Endothelial cell of umbilical vein (primary cell): Measurements from ENCODE around the gene CXCR6. TPM values are rescaled to one million over a fixed set of nuclear protein-coding genes. Genes with fewer than 3 reads are reported as not detected.

Source experiments
- BruUV-seq: library from RNA; stranded (reverse); fragments of 400-500 nt; replicated peaks from 2 replicates; lab custom pipeline; 2021; lab: Mats Ljungman, UMichigan
- CTCF ChIA-PET: fragments of 300-600, 350-600 bp; sonication (Branson Sonifier 250); formaldehyde crosslinking; loops from one replicate; lab custom pipeline; 2021; ENCODE audit warnings: antibody characterized with exemption, inconsistent platforms; lab: Charles Lee
- POLR2A ChIA-PET: fragments of 300-600, 350-600 bp; sonication (Branson Sonifier 250); formaldehyde crosslinking; loops from one replicate; lab custom pipeline; 2021; ENCODE audit warnings: antibody characterized with exemption, inconsistent platforms; lab: Charles Lee
- DNase-seq: peaks from one replicate; pipeline ENCODE4 v3.0.0-alpha.2; 2011; ENCODE audit warnings: low read depth, low spot score
- FAIRE-seq: peaks from 2 replicates; lab custom pipeline; 2011; peaks lifted over from hg19 to GRCh38; lab: Jason Lieb, UNC
- H2AFZ ChIP-seq: 2 replicates; pipeline ENCODE4 v1.6.0; 2012; ENCODE audit warnings: low read depth, low read length, control low read depth, inconsistent platforms
- H3K27ac ChIP-seq: 2 replicates; pipeline ENCODE4 v1.5.1; 2011; ENCODE audit warnings: low read depth, mild to moderate bottlenecking, control low read depth, low read length, moderate library complexity; ENCODE audit not compliant: insufficient read depth
- H3K27me3 ChIP-seq, 2 experiments: 2 replicates each; pipeline versions ENCODE4 v1.6.0 to v1.6.1; 2011; ENCODE audit warnings: low read length in 2 of 2, mixed read lengths in 1 of 2; ENCODE audit not compliant: control insufficient read depth in 2 of 2, insufficient read depth in 2 of 2
- H3K36me3 ChIP-seq, 2 experiments: 2 replicates in 1 of 2; 3 replicates in 1 of 2; pipeline ENCODE4 v1.5.1; 2011; ENCODE audit warnings: low read length in 2 of 2, mild to moderate bottlenecking in 1 of 2, moderate library complexity in 1 of 2; ENCODE audit not compliant: control insufficient read depth in 2 of 2, insufficient read depth in 2 of 2; ENCODE audit errors: extremely low read depth in 1 of 2
- H3K4me1 ChIP-seq: 3 replicates; pipeline ENCODE4 v1.5.1; 2011; ENCODE audit warnings: mild to moderate bottlenecking, low read length; ENCODE audit not compliant: control insufficient read depth, insufficient read depth; ENCODE audit errors: extremely low read depth
- H3K4me2 ChIP-seq: 2 replicates; pipeline ENCODE4 v1.6.1; 2011; ENCODE audit warnings: low read length, control low read depth, mixed read lengths; ENCODE audit not compliant: insufficient read depth
- H3K4me3 ChIP-seq, 3 experiments: fragments of 200-600 bp in 1 of 3; sonication (generic), shearing (Covaris generic) in 1 of 3; replicated peaks in 1 of 3; 2 replicates each; pipeline ENCODE4 v1.5.1; 2011 to 2016; ENCODE audit warnings: control low read depth in 3 of 3, low read length in 3 of 3, mild to moderate bottlenecking in 2 of 3, inconsistent platforms in 1 of 3, low read depth in 1 of 3, moderate library complexity in 1 of 3; ENCODE audit not compliant: insufficient read depth in 1 of 3
- H3K79me2 ChIP-seq: 2 replicates; pipeline ENCODE4 v1.6.0; 2012; ENCODE audit warnings: low read length, inconsistent platforms; ENCODE audit not compliant: control insufficient read depth, insufficient read depth
- H3K9ac ChIP-seq: replicated peaks from 2 replicates; pipeline ENCODE3; 2011; ENCODE audit warnings: low read length, control low read depth; ENCODE audit not compliant: insufficient read depth; ENCODE audit errors: extremely low read depth
- H3K9me1 ChIP-seq: replicated peaks from 3 replicates; pipeline ENCODE4 v1.6.0; 2011; ENCODE audit warnings: mild to moderate bottlenecking, low read length; ENCODE audit not compliant: control insufficient read depth, insufficient read depth; ENCODE audit errors: extremely low read depth
- H3K9me3 ChIP-seq: replicated peaks from 2 replicates; pipeline ENCODE4 v1.5.1; 2012; ENCODE audit warnings: low read length, inconsistent platforms; ENCODE audit not compliant: control insufficient read depth, insufficient read depth
- H4K20me1 ChIP-seq: replicated peaks from 2 replicates; pipeline ENCODE3; 2011; ENCODE audit warnings: mild to moderate bottlenecking, low read length; ENCODE audit not compliant: control insufficient read depth, insufficient read depth; ENCODE audit errors: extremely low read depth
- CTCF ChIP-seq, 2 donors: IDR thresholded peaks; 1 replicate in 1 of 2; 2 replicates in 1 of 2; pipeline ENCODE4 v1.5.1; 2011; ENCODE audit warnings: low read length in 2 of 2, mild to moderate bottlenecking in 2 of 2, moderate library complexity in 2 of 2, control low read depth in 1 of 2, inconsistent platforms in 1 of 2, low read depth in 1 of 2; ENCODE audit not compliant: insufficient read depth in 1 of 2; ENCODE audit errors: extremely low read depth in 1 of 2
- EZH2 ChIP-seq: IDR thresholded peaks from 2 replicates; pipeline ENCODE4 v1.6.1; 2012; ENCODE audit warnings: borderline replicate concordance, low read depth, mild to moderate bottlenecking, moderate library complexity, low read length, inconsistent platforms; ENCODE audit not compliant: severe bottlenecking
- FOS ChIP-seq: IDR thresholded peaks from 2 replicates; pipeline ENCODE4 v1.6.1; 2011; ENCODE audit warnings: mild to moderate bottlenecking, low read length, moderate library complexity, borderline replicate concordance; ENCODE audit not compliant: insufficient read depth
- GATA2 ChIP-seq: IDR thresholded peaks from 2 replicates; pipeline ENCODE4 v1.7.0; 2011; ENCODE audit warnings: low read depth, mild to moderate bottlenecking, moderate library complexity, mixed read lengths, low read length; ENCODE audit not compliant: insufficient read length, insufficient read depth
- JUN ChIP-seq: IDR thresholded peaks from 2 replicates; pipeline ENCODE4 v1.6.1; 2011; ENCODE audit warnings: borderline replicate concordance, low read depth; ENCODE audit not compliant: insufficient read length, insufficient read depth
- MAX ChIP-seq: IDR thresholded peaks from 2 replicates; pipeline ENCODE4 v1.6.1; 2011; ENCODE audit not compliant: insufficient read depth, insufficient read length
- MYC ChIP-seq: IDR thresholded peaks from one replicate; pipeline ENCODE4 v1.6.1; 2011; ENCODE audit warnings: mild to moderate bottlenecking, low read depth, low read length
- POLR2A ChIP-seq: IDR thresholded peaks from 2 replicates; pipeline ENCODE4 v1.6.1; 2012; ENCODE audit warnings: low read depth, mild to moderate bottlenecking, control low read depth, low read length
- POLR2AphosphoS5 ChIP-seq: IDR thresholded peaks from 2 replicates; pipeline ENCODE4 v1.6.1; 2012; ENCODE audit warnings: low read depth, mild to moderate bottlenecking, control low read depth, low read length, moderate library complexity; ENCODE audit not compliant: insufficient read depth
- dilution Hi-C: fragments of 300-500 bp; cut with MboI; formaldehyde crosslinking; loops from one replicate; pipeline ENCODE4 v1.15.0; 2019; ENCODE audit warnings: low sequenced_read_pairs; ENCODE audit not compliant: extremely low pct_ligation_motif_present
- intact Hi-C: fragments of 100-400 bp; cut with micrococcal nuclease; formaldehyde crosslinking; loops from one replicate; pipeline ENCODE4 v1.10.0; 2022
- polyA plus RNA-seq, 4 experiments: library from polyadenylated mRNA; depleted of rRNA in 3 of 4; stranded (reverse) in 3 of 4; unstranded in 1 of 4; fragments of >200 nt; gene quantifications; 2 replicates each; pipeline versions ENCODE4 v1.2.1 to v1.2.3, GENCODE V29; 2011 to 2012; ENCODE audit warnings: missing spikeins in 1 of 4
- total RNA-seq: library from RNA; stranded (reverse); gene quantifications from 2 replicates; pipeline ENCODE4 v1.2.3, GENCODE V29; 2021

CXCR6 gene
- total and polyA plus RNA-seq, 2 donors (not counting 3 experiments of a cell fraction or from before 2014, with no cell fraction given) = not detected

DNA sequence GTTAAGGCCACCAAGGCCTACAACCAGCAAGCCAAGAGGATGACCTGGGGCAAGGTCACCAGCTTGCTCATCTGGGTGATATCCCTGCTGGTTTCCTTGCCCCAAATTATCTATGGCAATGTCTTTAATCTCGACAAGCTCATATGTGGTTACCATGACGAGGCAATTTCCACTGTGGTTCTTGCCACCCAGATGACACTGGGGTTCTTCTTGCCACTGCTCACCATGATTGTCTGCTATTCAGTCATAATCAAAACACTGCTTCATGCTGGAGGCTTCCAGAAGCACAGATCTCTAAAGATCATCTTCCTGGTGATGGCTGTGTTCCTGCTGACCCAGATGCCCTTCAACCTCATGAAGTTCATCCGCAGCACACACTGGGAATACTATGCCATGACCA lies 3.6 kb downstream of the CXCR6 start:
- DNase-seq = no peak
- Histone ChIP-seq H3K27me3 (no peaks in the 10 kb centered on the region), H4K20me1 (no peaks in the 10 kb centered on the region), H3K9me1 (no peaks in the 10 kb centered on the region), H3K9me3 (no peaks in the 10 kb centered on the region), H3K27ac (no peak overlapping the region), H3K9ac (no peak overlapping the region), H3K4me1 (no peaks in the 10 kb centered on the region), H3K4me2 (no peak overlapping the region), H3K79me2 (no peaks in the 10 kb centered on the region), H2AFZ (no peak overlapping the region), H3K36me3 (peaks cover 7 to 45% of the 10 kb centered on the region in 2 experiments), H3K4me3 (no peak overlapping the region)
- ChIA-PET CTCF (interaction anchor here (1.3 kb wide), 1 partner anchor 21 kb away, joined by 3 read pairs; no protein-coding TSS in a partner anchor), POLR2A (no interaction called here)
- intact Hi-C loops = no loop called here
- dilution Hi-C loops = no loop called here
- no TSS peak for BruUV-seq
- TF ChIP-seq GATA2 = no peak
- TF ChIP-seq MYC = no peak
- TF ChIP-seq FOS = no peak
- no peak for TF ChIP-seq EZH2
- TF ChIP-seq POLR2A = no peak
- no peak for FAIRE-seq

GRCh38 chr3:45947361-45947760 lies 4.1 kb downstream of the CXCR6 start:
- Histone ChIP-seq H3K36me3 (peaks cover 9 to 47% of the 10 kb centered on the region in 2 experiments), H4K20me1 (no peaks in the 10 kb centered on the region), H3K4me3 (no peak overlapping the region), H3K9me1 (no peaks in the 10 kb centered on the region), H2AFZ (no peak overlapping the region), H3K9ac (no peak overlapping the region), H3K9me3 (no peaks in the 10 kb centered on the region), H3K27me3 (no peaks in the 10 kb centered on the region), H3K4me1 (no peaks in the 10 kb centered on the region), H3K4me2 (no peak overlapping the region), H3K27ac (no peak overlapping the region), H3K79me2 (no peaks in the 10 kb centered on the region)
- dilution Hi-C loops (no loop called here), intact Hi-C loops (no loop called here)
- FAIRE-seq (no peak), DNase-seq (no peak)
- no peak for TF ChIP-seq MAX
- TF ChIP-seq JUN = no peak
- TF ChIP-seq GATA2 = no peak
- no peak for TF ChIP-seq MYC
- no peak for TF ChIP-seq POLR2AphosphoS5
- no peak for TF ChIP-seq FOS
- no peak for TF ChIP-seq EZH2
- TF ChIP-seq CTCF (IDR thresholded peaks at IDR 0.05; ENCODE audit: extremely low read depth in 1 of 2, insufficient read depth in 1 of 2, low read depth in 1 of 2, low read length in 2 of 2) = no peak
- no peak for TF ChIP-seq POLR2A
- BruUV-seq = no TSS peak
- ChIA-PET CTCF (interaction anchor here (1.0 to 1.3 kb wide), 2 partner anchors 9 to 21 kb away, joined by 3 read pairs; no protein-coding TSS in a partner anchor), POLR2A (no interaction called here)
